ENCODE results near the gene ST3GAL5.
A peak's percentile ranks its signal among the peaks of the same experiment; 100 is the strongest.

The ST3GAL5 gene

DNA sequence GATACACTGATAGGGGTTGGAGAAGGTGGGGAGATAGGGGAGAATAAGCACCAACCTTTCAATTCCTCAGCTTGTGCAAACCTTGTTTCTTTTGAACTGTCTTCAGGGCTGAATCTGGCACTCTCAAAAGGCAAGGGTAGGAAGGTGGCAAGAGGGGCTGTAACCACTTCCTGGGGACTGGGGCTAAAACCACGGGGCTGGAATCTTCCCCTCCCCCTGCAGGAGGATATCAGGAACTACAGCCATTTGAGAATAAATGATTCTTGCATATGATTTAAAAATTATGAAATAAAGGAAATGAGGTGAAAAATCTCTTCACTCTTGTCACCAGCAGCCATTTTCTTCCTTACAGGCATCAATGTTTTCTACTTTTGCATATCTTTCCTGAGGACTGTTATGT, 84.2 kb downstream of the ST3GAL5 start:
- DNase-seq = peak in 2 of 5 experiments; percentile 16 to 59

DNA sequence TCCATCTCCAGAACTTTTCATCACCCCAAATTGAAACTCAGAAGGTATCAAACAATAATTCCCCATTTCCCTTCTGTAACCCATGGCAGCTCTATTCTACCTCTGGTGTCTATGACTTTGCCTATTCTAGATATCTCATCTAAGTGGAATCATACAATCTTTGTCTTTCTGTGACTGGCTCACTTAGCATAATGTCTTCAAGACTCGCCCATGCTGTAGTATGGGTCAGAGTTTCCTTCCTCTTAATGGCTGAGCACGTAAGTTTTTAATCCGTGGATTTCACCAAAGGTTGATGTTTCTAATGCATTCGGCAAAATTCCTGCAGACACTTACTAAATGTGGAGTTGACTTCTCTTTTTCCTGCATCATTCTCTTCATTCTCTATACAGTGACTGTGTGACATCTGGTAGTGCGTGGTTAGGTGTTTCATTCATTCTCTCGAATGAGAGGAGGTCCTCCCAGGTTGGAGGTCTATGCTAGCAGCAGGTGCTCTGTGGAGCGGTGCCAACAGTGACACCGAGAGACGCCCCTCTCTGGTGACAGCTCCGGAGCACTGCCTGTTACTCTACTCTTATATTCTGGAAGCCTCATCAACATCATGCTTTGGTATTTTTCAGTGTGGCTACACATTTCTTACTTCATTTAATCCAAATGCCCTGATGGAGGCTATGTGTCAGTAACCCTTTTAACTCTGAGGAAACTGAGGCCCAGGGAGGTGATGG, 84.9 kb downstream of the ST3GAL5 start:
- DNase-seq = no peak

DNA sequence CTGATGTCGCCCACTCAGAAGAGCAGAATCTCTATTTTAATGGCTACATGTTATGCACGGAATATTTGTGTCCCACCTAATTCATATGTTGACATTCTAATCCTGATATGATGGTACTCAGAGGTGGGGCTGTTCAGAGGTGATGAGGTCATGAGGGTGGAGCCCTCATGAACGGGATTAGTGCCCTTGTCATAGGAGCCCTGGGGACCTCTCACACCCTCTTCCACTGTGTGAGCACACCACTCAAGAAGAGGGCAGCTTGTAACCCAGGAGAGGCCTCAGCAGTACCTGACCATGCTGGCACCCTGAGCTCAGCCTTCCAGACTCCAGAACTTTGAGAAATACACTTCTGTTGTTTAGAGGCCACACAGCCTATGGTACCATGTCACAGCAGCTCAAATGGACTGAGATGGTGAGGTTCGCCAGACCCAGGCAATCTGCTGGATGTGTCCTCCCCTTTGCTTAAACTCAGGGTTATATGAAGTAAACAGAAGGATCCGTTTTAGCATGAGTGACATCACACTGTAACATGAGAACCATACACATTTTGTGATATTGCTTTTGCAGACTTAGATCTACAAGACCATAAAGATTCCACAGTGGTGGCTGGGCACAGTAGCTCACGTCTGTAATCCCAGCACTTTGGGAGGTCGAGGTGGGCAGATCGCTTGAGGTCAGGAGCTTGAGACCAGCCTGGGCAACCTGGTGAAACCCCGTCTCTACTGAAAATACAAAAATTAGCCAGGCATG, 86.3 kb downstream of the ST3GAL5 start:
- DNase-seq = no peak

DNA sequence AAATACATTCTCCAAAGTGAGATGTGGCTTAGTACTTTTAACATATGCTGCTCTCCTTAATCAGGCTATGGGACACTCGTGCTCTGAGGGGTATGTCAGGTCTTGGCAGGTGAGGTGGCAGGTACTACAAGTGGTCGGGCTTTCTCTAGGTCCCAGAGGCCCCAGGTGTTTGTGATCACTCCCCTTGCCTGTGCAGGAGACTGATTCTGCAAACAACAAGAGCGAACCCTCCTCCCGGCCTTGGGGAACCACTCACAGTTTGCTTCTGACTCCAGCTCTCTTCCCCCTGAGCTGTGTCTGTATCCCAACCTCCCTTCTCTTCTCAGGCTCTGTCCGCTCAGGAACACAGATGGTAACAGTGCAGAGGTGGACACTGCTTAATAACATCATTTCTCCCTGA, 86.9 kb downstream of the ST3GAL5 start:
- DNase-seq = no peak

DNA sequence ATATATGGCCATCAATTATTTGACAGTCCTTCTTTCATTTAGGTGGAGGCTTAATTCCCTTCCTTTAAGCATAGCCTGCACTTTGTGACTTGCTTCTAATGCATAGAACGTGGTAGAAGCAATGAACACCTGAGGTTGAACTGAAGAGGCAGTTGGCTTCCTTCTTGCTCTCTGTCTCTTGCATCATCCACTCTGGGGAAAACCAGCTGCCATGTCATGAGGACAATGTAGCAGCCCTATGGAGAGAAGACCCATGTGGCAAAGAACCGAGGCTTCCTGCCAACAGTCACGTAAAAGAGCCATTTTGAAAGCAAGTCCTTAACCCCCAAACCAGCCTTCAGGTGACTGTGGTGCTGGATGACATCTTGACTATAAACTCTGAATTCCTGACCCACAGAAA, 88.2 kb downstream of the ST3GAL5 start:
- no peak for DNase-seq

DNA sequence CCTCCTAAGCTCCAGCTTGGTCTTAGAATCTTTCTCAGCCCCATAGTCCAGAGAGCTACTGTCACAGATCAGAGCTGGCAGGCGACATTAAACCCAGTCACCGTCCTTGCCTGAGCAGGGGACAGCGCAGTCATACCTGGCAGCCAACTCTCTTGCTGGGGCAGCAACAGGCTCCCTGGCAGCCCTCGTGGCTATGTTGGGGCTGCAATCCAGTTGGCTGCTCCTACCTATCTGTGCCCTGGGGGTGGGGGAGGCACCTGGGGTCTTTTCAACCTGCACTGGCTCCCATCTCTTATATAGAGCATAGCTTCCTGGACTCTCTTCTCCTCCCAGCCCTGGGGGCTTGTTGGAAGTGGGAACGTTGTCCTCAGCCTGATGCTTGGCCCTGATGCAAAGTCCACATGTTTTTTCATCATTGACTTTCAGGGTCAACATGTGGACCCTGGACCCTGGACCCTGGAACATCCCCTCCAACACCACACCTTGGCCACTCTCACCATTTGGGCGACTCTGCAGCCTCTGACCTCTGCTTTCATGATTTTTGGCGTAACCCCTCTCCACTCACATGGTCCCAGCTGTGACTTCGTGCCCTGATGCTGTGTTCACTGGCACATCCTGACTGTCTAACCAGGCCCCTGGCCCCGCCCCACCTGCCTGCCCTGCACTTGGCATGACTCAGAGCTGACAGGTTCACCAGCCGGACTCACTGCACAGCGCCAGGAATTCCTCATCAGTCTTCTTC, 89.4 kb downstream of the ST3GAL5 start:
- no peak for DNase-seq

DNA sequence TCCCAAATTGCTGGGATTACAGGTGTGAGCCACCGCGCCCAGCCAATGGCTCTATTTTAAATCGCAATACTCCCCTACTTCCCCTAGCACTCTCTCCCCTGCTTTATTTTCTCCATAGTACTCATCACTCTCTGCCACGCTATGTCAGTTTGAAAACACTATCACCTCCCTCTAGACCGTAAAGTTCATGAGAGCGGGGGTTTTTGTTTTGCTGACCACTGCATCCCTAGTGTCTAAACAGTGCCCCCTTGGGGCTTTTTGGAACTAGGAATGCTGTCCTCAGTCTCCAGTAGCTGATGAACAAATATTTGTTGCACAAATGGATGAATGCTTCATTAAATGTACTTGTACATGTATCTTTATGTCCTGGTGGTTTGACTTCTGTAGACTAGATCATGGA, 90.9 kb downstream of the ST3GAL5 start:
- DNase-seq = no peak

DNA sequence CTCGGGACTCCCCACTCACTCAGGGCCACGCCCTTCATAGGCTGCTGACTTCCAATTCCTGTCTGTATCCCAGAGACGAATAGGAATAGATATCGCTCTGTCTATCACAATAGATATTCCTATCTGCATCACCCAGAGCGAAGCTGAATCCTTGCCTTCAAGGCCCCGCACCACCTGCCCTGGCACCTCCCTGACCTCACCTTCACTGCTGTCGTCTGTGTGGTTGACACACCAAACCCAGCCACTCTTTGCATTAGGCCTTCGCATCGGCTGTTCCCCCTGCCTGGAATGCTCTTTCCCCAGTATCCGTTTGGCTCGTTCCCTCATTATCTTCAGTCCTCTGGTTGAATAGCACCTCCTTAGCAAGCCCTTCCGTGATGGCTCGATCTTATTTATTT, 91.5 kb downstream of the ST3GAL5 start:
- no peak for DNase-seq

DNA sequence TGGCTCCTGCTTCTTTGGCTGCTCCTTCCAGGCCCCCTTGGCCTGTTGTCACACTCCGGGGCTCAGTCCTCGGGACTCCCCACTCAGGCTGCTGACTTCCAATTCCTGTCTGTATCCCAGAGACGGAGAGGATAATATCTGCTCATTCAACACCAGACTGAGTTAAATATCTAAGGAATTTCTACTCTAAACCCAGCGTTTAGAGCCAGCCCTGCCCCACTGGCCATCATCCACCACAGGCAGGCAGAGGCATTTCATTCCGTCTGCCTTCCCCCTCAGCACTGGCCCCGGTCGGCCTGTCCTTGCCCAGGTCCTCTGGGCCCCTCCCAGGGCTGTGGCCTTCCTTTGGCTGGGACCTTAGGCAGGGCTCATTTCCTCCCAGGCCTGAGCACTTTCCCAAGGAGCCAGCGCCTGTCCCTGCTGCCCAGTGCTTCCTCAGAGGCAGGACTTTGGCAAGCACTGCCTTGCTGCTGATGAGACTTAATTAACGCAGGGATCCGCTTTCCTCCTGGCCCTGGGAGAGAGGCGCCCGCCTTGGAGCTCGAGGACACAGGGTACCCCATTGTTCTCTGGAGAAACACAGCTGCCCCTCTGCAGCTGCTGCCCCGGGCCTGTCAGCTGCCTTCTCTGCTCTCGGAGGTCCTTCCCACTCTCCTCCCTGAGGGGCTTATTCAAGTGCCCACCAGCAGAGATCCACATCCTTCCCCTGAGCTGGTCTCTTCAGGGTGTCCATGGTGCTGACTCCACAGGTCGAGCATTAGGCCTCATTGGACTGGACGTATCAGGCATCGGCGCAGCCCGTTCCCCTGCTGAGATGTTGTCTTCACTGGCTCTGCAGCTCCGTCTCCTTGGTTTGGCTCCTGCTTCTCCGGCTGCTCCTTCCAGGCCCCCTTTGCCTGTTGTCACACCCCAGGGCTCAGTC, 92.2 kb downstream of the ST3GAL5 start:
- DNase-seq = no peak

DNA sequence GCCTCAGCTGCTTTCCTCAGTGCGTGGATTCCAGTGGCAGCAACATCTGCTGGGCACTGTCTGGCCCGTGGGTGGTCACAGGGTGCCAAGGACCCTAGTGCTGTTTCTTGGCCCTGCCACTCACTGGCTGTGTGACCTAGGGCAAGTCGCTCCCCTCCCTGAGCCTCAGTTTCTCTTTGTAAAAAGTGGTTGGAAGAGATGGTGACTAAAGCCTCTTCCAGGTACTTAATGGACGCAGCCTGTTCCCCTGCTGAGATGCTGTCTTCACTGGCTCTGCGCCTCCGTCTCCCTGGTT, 92.8 kb downstream of the ST3GAL5 start:
- no peak for DNase-seq

DNA sequence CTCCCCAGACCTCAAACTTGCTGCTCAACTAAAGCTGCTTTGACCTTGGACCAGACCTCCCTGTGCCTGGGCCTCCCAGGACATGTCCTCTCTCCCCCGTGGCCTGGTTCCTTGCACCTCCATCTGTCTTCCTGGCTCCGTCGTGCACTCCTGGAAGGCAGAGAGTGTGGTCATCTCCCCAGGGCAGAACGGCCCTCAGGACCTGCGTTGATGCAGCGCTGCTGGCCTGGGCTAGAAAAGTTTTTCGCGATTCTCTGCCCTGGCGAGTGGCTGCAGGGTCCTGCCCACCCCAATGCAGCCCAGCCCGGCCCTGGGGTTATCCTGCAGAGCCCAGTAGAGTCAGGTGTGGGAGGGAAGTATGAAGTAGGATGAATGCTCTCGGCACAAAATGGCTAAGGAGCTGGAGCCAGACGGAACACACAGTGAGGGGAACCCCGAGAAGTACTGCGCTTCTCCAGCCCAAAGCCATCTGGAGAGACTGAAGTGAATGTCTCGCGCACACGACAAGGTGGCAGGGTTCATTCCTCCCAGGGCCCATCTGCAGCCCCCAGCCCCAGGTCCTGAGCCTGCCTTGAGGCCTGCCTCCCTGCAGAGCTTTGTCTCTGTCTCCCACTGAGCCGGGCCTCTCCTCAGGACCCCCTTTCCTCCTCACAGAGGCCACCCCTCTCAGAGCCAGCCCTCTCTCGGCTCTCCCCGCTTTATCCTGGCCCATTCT, 93.3 kb downstream of the ST3GAL5 start:
- no peak for DNase-seq

DNA sequence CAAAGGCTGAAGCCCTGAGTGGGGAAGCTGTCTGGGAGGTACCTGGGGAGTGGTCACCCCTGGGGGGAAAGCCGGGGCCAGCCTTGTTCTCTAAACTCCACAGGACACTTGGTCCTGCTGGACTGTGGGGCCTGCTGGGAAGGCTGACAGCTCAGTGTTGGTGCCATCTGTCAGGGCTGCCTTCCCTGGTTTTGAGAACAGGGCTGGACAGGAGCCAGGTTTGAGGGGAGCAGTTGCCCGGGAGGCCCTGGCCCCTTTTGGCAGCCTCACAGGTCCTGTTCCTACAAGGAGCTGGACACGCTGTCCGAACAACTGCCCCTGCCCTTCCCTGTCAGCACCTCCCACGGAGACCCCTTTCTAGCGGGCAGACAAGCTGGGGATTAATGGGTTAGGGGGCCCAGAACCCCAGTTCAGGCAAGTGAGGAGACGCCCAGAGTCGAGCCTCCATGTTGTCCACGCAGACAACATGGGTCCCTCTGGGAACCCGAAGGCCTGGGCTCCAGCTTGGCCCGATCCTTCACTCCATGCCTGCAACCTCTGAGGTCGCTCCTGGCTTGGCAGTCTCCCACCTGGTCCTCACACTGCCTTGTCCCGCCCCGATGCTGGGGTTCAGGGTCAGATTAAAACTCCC, 94.2 kb downstream of the ST3GAL5 start:
- DNase-seq = no peak

DNA sequence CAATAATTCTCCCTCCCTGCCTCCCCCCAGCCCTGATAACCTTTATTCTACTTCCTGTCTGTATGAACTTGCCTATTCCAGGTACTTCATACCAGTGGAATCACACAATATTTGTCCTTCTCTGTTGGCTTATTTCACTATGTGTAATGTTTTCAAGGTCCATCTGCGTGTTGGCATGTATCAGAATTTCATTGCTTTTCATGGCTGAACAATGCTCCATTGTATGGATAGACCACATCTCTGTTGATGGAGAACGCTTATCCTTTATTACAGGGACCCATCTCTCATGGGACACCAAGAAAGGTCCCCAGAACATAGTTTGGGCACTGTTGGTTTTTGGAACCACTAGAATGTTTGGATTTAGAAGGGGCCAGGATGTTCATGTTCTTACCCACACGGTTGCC, 94.8 kb downstream of the ST3GAL5 start:
- no peak for DNase-seq

DNA sequence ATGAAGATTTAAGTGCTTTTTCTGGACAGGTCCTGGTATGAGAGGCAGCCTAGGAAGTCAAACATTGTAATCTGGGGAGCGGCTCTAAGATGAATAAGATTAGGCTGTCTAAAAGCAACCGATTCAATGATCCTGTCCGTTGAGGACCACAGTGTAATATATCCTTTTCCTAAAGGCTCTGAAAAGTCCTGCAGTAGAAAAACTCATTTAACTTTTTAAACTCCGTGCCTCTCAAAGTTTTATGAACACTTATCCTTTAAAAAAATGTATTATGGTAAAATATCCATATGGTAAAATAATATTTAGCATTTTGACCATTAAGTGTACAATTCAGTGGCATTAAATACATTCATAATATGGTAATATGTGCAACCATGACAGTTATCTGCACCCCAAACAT, 95.2 kb downstream of the ST3GAL5 start:
- DNase-seq = no peak

DNA sequence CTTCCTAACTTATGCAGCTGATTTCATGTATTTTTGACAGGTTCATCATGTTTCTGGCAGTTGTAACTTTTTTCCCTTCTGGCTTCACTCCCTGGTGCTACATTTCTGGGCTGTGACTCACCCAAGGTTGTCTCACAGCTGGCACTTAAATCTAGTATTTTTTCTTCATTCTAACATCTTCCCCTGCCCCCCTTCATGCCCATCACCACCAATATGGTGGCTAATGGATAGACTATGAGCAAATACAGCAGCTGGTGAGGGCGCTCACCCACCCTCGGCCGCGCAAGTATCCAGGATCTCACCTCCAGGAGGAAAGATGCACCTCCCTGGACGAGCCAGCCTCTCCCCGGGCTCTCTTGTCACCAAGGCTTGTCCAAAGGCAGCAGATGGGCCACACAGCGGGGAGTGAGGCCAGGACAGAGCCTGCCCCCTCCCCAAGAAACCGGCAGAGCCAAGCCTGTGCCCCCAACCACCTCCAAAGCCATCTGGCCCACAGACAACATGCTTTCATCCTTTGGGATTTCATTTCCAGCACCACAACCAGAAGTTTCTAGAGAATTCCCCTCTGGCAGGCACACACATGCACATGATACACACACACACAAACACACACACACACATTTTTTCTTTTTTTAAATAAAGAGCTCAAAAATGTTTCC, 95.9 kb downstream of the ST3GAL5 start:
- no peak for DNase-seq

DNA sequence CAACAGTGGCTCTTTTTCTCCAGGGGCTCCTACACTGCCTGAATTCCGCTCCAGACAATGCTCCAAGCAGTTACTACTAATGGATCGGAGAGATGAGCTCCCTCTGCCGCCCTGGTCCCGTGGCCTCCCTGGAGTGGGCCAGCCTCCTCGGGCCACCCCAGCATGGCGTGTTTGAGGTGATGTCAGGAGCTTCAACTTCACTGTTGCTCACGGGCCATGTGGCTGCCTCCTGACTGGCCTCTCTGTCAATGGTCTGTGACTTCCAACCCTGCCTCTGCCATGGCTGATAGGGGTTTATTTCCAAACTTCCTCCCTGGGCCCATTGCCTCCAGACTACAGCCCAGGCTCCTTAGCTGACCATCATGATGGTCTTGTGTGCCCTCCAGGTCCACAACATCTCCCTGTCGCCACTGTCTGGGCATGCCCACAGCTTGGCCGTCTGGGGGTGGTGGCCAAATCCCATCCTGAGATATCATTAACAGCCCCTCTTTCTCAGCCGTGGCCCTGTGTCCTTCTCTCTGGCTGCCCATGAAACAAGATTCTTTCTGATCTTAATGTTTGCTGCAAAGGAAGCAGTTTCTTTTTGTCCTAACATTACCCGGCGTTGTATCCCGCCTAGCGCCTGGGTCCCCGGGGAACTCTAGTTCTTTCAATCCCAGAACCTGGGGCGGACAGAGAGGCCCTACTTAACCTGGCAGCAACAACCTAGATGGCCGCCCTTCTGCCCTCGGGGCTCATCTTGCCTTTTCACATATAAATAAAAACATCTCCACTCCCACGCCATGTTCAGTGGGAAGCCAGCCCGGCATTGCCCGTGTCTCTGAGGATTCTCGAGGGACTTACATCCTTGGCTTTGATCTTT, 96.9 kb downstream of the ST3GAL5 start:
- no peak for DNase-seq

DNA sequence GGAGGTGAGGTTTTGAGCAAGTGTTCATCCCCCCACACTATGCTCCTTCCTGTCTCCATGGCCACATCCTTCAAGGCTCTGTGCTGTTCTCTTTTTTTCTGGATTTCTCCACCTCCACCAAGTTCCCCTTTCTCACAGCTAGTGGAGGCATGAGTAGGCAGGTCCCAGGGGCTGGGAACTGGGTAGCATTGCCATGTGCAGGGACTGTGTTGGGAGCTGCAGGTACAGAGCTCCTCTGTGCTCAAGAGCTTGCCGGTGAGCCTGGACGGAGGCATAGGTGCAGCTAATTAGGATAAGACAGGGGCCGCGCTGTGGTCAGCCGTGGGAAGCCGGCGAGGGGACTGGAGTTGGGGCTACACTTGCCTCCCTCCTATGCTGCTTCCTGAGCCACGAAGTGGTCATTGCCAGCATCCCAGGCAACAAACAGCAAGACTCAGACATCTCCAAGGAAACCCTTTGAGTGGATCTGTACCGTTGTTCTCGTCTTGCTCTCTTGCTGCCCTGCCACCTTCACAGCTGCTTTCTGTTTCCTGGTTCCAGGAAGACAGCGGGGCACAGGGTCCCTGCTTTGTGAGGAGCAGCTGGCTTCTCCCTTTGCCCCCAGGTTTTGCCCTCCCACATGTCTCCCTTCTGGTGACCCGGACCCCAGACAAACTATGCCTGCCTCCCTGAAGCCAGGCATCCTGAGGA, 98.1 kb downstream of the ST3GAL5 start:
- DNase-seq = no peak

DNA sequence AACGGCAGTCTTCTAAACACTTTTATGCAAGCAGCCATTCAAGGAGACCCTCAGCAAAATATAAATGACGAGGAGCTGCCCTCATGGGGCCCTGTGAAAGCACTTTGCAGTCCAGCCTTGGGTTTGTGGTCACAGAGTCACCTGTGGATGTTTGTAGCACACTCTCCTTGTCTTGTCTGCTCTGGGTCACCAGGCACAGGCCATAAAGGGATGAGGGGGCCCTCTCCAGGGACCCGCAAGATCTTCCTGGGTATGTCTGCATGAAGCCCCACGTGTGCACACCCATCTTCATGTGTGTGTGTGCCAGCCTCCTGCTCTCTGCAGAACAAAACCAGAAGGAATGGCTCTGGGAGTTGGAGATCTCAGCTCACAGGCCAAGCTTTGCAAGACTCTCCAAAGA, 98.8 kb downstream of the ST3GAL5 start:
- no peak for DNase-seq

DNA sequence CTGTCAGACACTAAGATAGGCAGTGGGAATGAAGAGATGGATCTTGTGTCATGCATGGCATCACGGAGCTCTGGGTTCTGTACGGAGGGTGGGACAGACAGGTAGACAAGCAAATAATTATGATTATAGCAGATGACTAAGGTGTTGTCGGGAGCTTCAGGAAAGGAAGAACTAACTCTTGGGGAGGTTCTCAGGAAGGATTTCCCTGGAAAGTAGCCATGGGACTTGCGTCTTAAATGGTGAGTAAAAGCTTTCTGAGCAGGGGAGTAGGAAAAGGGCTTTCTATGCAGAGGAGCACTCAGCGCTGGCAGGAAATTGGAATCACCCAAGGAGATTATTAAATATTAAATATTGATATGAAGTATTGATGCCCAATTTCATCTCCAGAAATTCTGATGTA, 99.5 kb downstream of the ST3GAL5 start:
- no peak for DNase-seq

DNA sequence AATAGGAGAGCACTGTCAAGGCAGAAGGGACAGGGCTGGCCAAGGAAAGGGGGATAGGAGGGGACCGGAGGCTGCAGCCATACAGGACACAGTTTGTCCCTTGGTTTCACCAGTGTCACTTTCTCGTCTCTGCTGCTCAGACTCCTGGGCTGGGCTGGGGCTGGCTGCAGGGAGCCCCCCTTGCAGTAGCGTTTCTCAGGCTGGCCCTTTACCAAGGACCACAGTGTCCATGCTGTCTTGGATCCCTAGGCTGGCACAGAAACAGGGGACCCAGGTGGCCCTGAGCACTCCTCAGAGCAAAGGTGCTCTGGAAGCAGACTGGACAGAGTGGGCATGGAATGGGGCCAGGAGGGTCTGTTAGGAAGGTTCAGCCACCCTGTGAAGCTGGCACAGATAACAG, 100.2 kb downstream of the ST3GAL5 start:
- DNase-seq = no peak
